ENCODE measurements around the gene AMBRA1.

- no peak for TF ChIP-seq EZH2 (IDR thresholded peaks at IDR 0.05; ENCODE audit: borderline replicate concordance, low read length)
- no peak for TF ChIP-seq CTCF (conservative IDR thresholded peaks at IDR 0.05 in 1 of 2, IDR thresholded peaks at IDR 0.05 in 1 of 2; ENCODE audit: extremely low read depth in 1 of 2, insufficient read depth in 1 of 2, low read depth in 1 of 2, low read length in 2 of 2)
Observed at GRCh38 chr11:46533396-46534100, 60.3 kb downstream of the AMBRA1 start.
